DMS 273 treated with DMSO at 0.1 percent for 48 hours (cell line): ENCODE measurements around the gene GUCY2C.

Experiments used
- DNase-seq: peaks from one replicate; lab custom pipeline; 2025; lab: John Stamatoyannopoulos, UW

GUCY2C gene

DNA sequence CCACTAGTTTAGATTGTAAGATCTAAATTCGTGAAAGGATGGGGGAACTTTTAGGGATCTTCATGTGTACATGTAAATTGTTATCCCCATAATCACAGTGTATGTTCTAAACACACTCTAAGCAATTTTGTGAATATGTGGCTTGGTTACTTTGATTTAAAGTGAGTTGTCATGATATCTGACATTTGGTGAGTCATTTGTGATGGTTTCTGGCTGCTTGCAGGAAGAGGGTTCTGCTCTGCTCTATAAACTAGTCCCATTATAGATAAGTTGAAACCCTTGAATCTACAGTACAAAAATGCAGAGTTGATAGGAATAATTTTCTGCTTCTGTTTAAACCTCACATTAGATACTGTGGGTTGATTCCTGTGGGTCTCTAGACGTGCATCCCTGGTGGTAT is 14.8 kb downstream of the GUCY2C start:
- no peak for DNase-seq

DNA sequence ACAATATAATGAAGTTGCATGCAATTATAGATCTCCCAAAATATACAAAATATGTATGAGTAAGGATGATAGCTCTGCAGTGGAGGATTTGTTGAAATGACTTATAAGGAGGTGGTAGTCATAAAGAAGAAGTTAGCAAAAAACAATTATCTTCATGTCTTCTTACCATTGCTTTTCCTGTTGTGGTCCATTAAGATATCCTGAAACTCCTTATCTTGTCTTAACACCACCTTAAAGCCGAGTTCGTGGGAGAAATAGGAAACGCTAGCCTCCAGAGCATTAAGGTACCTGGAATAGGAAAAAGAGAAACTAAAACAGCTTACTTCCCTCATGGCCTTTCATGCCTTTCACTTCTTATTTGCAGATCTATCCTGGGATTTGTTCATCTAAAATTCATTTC is 15.2 kb downstream of the GUCY2C start:
- DNase-seq: no peak

DNA sequence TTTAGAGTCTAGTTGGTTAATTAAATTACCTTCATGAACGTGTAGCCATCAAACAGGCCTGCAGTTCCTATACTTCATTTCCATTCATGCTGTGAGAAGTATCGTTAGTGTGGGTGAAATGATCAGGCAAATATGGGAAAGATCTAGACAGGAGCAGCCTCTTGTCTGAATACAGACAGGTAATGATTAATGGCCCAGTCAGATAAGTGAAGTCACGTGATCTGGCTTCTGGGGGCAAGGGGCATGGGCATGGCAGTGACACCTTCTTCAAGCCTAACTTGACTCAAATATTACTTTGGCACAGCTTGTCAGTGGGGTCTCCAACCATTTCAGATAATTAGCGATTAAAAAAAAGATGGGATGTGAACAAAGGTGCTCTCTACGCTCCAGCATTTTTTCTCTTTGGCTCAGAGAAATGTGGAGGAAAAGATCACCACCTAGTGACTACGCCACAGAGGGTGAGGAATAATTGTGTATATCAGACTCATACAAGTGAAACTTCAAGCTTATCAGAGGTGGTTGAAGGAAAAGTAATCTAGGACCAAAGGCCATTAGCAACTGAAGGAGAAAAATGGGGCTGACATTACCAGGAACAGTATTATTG is 17.8 kb downstream of the GUCY2C start:
- no peak for DNase-seq

DNA sequence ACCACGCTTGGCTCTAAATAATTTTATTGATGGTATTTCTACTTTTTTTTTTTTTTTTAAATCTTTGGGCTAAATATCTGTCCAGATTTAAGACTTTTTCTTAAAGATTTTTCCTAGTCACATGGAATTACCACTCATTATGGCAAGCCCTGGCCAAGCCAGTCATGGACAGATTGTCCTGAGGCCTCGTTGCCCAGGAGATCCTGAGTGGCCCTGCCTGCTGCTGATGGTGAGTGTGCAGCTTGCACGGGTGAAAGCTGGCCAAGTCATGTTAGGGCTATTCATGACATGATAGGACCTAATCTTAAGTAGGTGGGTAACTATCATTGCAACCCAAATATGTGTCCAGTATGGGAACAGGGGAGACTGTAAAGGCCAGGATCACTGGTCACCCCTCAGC is 27.8 kb downstream of the GUCY2C start:
- no peak for DNase-seq

DNA sequence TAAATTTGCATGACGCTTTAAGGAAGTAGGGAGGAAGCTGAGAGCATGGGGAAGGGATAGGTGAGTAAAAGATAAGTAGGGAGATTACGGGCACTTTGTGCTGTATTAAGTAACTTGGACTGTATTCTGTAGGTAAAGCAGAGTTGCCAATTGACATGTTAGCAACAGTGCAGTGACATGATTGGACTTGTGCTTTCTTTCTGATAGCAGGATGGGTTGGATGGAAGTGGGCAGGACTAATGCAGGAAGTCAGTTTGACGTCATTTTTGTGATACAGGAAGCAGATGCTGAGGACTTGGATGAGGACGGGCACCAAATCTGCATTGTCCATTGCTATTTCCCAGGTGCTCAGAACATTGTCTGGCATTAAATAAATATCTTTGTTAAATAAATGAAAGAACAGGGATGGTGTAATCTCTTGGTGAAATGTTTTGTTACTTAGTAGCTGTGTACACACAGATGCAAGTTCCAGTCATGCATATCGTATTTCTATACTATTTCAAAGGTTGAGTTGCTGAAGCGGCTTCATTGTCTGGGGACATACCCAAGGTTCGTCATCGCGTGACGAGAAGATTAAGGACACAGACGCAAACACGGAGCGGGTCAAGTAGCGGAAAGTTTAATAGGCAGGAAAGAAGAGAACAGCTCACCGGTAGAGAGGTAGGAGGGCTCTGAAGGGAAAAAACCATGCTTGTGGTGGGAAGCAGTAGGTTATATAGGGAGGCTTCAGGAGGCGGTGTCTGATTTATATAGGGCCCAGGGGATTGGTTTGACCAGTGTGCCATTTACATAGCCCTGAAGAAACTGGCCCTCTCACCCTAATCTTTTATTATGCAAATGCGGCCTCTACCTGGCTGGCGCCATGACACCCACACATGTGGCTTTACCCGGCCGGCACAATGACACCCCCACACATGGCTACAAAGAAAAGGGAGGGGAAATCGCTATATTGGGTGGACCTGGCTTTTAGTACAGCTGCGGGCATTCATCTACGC is 30.7 kb downstream of the GUCY2C start:
- no peak for DNase-seq

DNA sequence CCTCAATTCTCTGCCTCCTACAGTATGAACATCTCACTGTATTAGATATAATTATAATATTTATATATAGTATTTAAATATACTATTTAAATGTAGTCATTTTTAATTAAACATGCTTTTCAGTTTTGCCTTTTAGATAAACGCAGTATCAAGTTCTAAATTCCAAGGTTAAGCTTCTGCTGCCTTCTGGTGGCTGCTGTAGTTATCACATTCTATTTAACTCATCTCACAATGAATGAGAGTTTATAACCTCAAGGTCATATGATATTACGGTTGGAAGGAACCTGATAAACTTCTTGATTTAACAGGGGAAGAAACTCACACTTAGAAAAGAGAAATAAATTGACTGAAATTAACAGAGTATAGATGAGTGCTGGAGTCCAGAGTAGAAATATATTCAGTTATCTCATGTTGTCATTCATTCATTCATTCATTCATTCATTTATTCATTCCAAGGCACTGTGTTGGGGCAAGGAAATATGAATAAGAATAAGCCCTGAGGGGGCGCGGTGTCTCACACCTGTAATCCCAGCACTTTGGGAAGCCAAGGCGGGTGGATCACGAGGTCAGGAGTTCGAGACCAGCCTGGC is 31.9 kb downstream of the GUCY2C start:
- no peak for DNase-seq

DNA sequence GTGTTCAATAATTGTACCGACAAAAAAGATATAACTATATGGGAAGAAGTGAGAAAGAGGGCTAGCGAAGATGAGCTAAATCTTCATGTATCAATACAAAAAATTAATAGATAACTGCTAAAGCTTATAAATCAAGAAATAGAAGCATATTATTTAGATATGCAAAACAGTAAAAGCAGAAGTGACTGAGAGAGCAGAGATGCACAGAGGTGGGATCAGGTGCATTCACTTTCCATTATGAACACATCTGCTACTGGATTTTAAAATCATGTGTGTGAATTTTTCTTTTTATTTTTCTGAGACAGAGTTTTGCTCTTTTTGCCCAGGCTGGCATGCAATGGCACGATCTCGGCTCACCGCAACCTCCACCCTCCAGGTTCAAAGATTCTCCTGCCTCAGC is 33.4 kb downstream of the GUCY2C start:
- no peak for DNase-seq

DNA sequence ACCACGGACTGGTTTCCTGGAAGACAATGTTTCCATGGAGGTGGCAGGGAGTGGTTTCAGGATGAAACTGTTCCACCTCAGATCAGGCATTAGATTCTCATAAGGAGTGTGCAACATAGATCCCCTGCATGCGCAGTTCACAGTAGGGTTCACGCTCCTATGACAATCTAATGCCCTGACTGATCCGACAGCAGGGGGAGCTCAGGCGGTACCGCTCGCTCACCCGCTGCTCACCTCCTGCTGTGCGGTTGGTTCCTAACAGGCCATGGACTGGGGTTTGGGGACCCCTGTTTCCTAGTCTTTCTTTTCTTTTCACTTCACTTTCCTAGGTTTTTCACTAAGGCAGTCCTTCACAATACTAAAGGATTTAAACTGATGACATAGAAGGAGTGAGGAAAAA is 39.6 kb downstream of the GUCY2C start:
- no peak for DNase-seq

DNA sequence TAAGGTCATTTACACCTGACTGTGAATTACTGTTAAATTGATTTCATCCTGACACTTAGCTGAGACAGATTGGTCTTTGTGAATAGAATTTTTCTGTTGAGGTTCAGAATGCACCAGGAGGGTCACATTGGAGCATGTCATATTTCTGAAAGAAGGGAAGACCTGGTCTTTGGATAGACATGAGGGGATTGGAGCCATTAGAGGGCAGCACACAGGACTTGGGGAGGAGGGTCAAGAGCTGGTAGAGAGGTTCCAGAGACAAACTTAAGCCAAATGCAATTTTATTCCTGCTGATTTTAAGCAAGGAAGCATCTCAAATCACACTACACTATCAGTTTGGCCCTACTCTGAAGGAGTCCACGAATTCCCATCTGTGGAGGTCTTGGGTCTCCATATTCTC is 41.1 kb downstream of the GUCY2C start:
- DNase-seq: no peak

DNA sequence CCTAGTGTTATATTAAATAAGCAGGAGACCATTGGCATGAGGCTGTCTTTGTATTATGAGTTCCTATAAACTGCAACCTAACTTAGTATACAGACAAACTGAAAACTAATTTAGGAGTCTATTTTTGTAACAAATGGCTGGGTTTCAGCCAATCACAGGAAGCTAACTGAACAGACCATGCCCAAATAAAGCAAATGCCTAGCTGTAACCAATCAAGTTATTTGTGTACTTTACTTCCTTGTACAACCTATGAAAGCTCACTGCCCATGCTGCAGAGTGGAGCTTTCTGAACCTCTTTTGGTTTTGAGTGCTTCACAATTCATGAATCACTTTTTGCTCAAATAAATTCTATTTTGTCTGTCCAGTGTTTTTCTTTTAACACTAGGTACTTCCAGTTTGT is 41.6 kb downstream of the GUCY2C start:
- DNase-seq: no peak

DNA sequence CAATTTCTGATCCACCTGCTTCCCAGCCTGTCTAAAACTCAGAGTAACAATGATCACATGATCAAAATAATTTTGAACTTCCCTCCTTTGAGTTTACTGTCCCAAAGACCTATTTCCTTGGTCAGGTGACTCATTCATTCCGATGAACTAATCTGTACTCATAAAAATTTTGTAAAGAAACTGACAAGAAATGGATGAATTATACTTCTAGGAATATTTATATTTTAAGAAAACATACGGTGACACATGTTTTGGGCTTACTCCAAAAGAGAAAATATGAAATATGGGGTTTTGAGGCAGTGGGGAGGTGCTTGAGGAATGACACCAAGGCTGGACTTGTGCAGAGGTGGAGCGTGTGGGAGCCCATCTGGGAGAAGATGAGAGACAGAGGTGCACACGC is 42.0 kb downstream of the GUCY2C start:
- DNase-seq: no peak

DNA sequence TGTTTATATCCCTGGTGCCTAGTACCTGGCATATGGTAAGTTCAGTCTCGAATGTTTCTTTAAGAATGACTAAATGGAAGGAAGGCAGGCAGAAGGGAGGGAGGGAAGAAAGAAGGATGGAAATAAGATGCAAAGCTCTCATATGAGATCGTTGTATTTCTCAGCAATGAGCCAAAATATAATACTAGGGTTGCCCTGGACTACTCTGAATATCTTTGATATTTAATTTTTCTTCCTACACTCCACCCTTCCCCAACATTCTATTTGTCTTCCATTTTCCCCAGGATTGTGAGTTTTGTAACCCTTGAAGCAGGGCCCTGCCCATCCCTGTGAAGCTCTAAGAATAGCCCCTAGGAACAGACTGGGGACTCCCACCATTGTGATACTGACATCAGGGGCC is 43.9 kb downstream of the GUCY2C start:
- no peak for DNase-seq

DNA sequence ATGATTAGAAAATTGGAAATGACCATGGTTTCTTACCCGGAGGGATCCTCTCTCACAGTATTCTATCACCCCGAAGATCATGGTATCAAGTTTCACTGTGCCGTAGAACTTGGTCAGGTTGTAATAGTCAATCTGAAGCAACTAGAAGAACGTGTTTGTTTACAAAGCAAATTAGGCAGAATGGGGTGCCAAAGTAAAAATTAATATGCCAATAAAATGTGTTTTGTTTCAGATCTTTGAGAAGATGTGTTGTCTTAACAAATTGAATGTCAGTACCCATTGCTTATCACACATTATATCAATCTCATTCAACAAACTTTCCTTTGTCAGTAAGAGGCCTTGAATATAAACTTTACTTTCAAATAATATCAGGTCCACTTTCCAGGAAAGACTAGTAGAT is 45.0 kb downstream of the GUCY2C start:
- no peak for DNase-seq

DNA sequence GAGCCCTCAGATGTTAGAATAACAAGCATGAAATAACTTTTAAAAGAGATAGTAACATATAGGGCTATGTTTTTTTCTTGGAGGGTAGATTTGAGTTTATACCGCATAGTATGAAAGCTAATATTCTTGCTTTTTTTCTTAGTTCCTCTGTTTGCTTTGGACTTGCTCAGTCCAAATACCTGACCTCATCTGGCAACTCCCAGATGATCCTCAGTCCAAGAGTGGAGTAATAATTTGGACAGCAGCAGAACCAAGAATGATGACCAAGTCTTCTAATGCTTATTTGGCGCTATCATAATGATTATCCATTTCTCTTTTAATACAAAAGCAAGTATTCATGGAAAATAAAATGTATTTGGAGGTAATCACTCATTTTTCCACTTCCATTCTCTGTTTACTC is 45.6 kb downstream of the GUCY2C start:
- DNase-seq: no peak

DNA sequence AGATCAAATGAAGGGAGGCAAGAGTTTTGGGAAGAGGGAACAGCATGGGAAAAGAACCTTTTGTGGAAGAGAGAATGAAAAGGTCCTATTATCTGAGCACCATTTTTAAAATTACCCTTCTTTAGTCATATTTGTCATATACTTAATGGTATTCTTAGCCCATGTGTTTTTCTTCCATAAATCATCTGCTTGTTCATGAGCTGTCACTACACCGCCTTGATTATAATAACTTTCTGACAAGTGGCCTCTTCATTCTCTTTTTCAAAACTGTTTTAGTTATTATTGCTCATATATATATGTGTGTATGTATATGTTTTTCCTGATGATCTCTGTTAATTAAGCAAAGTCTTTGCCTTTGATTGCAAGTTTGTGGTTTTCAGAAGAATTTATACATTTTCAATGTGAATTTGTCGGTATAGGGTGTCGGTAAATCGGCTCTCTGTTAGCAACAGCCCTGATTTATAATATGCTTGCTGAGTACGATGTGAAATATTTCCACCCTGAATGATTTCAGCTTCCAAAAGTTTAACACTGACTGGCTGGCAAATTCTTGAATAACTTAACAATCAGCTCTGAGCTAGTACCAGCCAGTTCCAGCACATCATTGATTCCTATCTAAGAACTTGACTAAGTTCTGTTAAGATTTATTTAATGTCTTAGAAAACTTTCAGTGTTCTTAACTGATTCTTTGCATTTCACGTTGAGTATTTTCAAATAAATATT is 49.2 kb downstream of the GUCY2C start:
- DNase-seq: no peak

DNA sequence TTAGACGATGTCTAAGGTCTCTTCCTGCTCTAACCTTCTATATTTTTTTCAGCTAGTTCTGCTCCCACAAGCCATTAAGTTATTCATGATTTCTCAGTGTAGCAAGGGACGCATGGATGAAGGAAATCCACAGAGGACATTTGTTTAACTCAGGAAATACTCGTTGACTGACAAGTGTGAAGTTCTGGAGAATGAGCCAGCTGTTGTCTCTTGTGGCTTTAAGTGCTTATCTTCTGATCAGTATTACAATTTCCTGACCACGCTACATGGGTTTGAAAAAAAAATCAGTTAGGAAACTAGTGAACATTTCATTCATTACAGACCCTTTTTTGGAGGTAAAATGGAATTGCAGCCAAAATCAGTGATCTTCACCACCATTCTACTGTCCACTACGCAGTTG is 53.1 kb downstream of the GUCY2C start:
- DNase-seq: no peak

DNA sequence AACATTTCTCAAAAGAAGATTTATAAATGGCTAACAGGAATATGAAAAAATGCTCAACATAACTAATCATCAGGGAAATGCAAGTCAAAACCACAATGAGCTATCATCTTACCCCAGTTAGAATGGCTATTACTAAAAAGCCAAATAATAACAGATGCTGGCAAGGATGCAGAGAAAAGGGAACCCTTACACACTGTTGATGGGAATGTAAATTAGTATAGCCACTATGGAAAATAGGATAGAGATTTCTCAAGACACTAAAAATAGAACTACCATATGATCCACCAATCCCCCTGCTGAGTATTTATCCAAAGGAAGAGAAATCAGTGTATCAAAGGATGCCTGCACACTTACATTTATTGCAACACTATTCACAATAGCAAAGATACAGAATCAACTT is 58.3 kb downstream of the GUCY2C start:
- DNase-seq: no peak

DNA sequence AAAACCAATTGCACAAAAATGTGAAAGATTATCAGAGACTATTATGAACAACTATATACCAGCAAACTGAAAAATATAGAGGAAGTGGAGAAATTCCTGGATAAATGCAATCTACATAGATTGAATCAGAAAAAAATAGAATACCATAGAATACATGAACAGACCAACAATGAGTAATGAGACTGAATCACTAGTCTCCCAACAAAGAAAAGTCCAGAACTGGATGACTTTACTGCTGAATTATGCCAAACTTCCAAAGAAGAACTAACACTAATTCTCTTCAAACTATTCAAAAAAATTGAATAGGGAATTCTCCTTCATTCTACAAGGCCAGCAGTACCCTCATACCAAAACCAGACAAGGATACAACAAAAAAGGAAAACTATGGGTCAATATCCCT is 60.6 kb downstream of the GUCY2C start:
- no peak for DNase-seq

DNA sequence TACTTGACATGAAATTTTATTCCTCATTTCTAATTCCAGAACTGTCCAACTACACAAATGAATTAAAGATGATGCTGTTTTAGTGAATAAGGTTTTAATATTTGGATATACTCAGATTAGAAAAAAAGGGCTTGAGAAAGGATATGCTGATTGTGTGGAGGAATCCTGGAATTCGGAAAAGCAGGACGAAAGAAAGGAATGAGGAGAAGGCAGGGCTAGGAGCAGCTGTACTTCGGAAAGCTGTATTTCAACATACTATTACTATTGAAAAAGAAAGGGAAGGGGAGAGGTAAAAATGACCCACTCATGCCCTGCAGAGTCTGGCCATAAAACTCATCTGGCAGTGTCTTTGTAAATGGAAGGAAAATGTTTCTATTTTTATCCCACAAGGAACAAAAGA is 65.6 kb downstream of the GUCY2C start:
- DNase-seq: no peak

DNA sequence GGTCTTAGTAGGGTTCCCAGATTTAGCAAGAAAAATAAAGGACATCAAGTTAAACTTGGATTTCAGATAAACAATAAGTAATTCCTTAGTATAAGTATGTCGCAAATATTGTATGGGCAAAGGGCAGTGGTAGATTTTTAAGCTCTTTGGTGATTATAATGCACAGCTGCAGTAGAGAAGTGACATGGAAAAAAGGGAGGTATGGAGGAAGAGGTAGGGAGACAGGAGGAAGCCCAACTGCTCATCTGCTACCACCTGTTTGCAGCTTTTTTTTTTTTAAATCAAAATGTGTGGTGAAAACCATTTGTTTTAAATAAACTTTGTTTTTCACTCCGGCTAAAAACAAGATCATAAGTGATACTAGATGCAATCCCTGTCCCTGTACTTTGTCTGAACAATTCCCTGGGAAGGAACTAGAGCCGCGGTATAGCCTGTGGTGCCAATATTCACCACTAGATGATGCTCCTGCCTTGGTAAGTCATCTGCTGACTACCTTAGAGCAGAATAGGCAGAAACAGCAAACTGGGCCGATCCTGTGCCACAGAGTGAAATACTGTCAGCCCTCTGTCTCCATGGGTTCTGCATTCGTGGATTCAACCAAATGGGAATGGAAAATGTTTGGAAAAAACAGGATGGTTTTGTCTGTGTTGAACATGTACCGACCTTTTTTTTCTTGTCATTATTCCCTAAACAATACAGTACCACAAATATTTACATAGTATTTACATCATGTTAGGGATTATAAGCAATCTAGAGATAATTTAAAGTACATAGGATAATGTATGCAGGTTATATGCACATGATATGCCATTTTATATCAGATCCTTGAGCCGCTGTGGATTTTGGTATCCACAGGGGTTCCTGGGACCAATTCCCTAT is 66.3 kb downstream of the GUCY2C start:
- DNase-seq: no peak

DNA sequence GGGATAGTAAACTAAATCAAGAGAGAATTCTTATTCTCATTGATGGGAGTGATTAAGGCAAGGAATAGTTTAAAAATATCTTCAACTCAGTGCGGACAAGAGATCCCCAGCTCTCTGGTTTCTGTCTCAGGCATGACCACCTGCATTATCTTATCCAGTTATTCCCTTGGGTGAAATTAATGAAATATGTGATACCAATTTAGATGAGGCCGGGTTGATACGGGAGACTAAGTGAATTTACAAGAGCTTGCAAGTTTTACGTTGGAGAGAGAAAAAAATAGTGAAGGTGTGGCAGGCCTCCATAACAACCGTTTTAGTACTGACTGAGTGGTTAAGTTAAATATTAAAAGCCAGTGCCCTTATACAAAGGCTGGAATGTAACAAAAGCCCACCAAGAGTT is 67.6 kb downstream of the GUCY2C start:
- DNase-seq: no peak

DNA sequence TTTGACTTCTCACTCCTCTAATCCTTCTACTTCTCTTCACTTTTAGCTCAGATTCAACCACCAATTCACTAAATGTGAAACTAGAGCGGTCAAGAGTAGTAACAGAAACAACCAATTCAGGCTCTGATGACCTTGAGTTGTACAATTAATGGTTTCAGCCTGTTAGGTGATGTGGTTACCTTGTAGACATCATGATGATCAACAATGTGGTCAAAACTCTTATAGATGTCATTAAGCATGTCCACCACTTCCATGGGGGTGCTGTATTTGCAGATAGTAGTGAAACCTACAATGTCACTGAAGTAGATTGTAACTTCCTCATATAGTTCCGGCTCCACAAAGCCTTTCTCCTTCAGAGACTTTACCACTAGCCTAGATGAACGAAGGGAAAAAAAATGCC is 74.6 kb downstream of the GUCY2C start:
- no peak for DNase-seq
